Measurements from ENCODE around the gene NDUFAF8.

NDUFAF8 gene

GRCh38 chr17:81238815-81239713, at the start of gene NDUFAF8, which contains the start of gene TEPSIN:
Gene NDUFAF8 (plus strand): TSS chr17:81239318. CDS start chr17:81239364, 46 bp downstream.
Gene TEPSIN (minus strand): TSS chr17:81239055. CDS start chr17:81239033, 22 bp downstream.
- H3K4me1 ChIP-seq, result peaks cover 44% of the 10 kb centered on the region
- no peaks in the 10 kb centered on the region for H3K9me3 ChIP-seq
- H3K4me3 ChIP-seq, result peak within 1 kb of the TSS; percentile 99
- peak within 1 kb of the TSS; percentile 91 for H3K27ac ChIP-seq
- TF ChIP-seq Cebpa-rat (IDR thresholded peaks at IDR 0.05), result no peak
- H3K27me3 ChIP-seq, result no peaks in the 10 kb centered on the region
- H4K20me1 ChIP-seq, result peaks cover 82% of the 10 kb centered on the region
- H3K4me2 ChIP-seq, result peak within 1 kb of the TSS; percentile 99
- peaks cover 40% of the 10 kb centered on the region for H3K36me3 ChIP-seq
- peak within 1 kb of the TSS; percentile 92 for H3K9ac ChIP-seq

- no peak for TF ChIP-seq Cebpa-rat (IDR thresholded peaks at IDR 0.05)
- peaks cover 8% of the 10 kb centered on the region; the same call in 1 of the 2 replicates for H3K4me1 ChIP-seq
- H3K36me3 ChIP-seq, result peaks cover 73% of the 10 kb centered on the region
- H3K27me3 ChIP-seq, result no peaks in the 10 kb centered on the region
- H3K27ac ChIP-seq, result no peak overlapping the region
- H3K9me3 ChIP-seq, result no peaks in the 10 kb centered on the region
- no peak overlapping the region for H3K4me3 ChIP-seq
- no peak overlapping the region for H3K4me2 ChIP-seq
- no peak overlapping the region for H3K9ac ChIP-seq
- no peaks in the 10 kb centered on the region; the same call in 1 of the 2 replicates for H4K20me1 ChIP-seq
Measured at GRCh38 chr17:81189670-81190530, 49.2 kb upstream of the NDUFAF8 start.

GRCh38 chr17:81190591-81190990, 48.5 kb upstream of the NDUFAF8 start:
- peaks cover 80% of the 10 kb centered on the region for H3K36me3 ChIP-seq
- H3K9ac ChIP-seq, result no peak overlapping the region
- H3K4me1 ChIP-seq, result peaks cover 8% of the 10 kb centered on the region; the same call in 1 of the 2 replicates
- H3K4me3 ChIP-seq, result no peak overlapping the region
- no peaks in the 10 kb centered on the region for H3K27me3 ChIP-seq
- H3K27ac ChIP-seq, result no peak overlapping the region
- no peaks in the 10 kb centered on the region for H3K9me3 ChIP-seq
- no peaks in the 10 kb centered on the region; the same call in 1 of the 2 replicates for H4K20me1 ChIP-seq
- TF ChIP-seq Cebpa-rat (IDR thresholded peaks at IDR 0.05), result no peak
- no peak overlapping the region for H3K4me2 ChIP-seq

GRCh38 chr17:81191116-81191515, 48.0 kb upstream of the NDUFAF8 start:
- H3K27me3 ChIP-seq, result no peaks in the 10 kb centered on the region
- H3K4me2 ChIP-seq, result no peak overlapping the region
- no peak overlapping the region for H3K9ac ChIP-seq
- peaks cover 8% of the 10 kb centered on the region; the same call in 1 of the 2 replicates for H3K4me1 ChIP-seq
- no peaks in the 10 kb centered on the region; the same call in 1 of the 2 replicates for H4K20me1 ChIP-seq
- H3K27ac ChIP-seq, result no peak overlapping the region
- peaks cover 85% of the 10 kb centered on the region for H3K36me3 ChIP-seq
- H3K9me3 ChIP-seq, result no peaks in the 10 kb centered on the region
- no peak overlapping the region for H3K4me3 ChIP-seq
- TF ChIP-seq Cebpa-rat (IDR thresholded peaks at IDR 0.05), result no peak

GRCh38 chr17:81191646-81192045, 47.5 kb upstream of the NDUFAF8 start:
- Histone ChIP-seq H3K4me2 (no peak overlapping the region), H3K4me3 (no peak overlapping the region), H3K36me3 (peaks cover 91% of the 10 kb centered on the region), H3K27ac (no peak overlapping the region), H3K4me1 (peaks cover 8% of the 10 kb centered on the region; the same call in 1 of the 2 replicates), H3K27me3 (no peaks in the 10 kb centered on the region), H3K9me3 (no peaks in the 10 kb centered on the region), H3K9ac (no peak overlapping the region), H4K20me1 (no peaks in the 10 kb centered on the region; the same call in 1 of the 2 replicates)
- TF ChIP-seq Cebpa-rat (IDR thresholded peaks at IDR 0.05), result no peak

- no peak for TF ChIP-seq Cebpa-rat (IDR thresholded peaks at IDR 0.05)
- peaks cover 12% of the 10 kb centered on the region for H3K4me1 ChIP-seq
- H3K36me3 ChIP-seq, result peaks cover 96% of the 10 kb centered on the region
- no peak overlapping the region for H3K27ac ChIP-seq
- H3K9me3 ChIP-seq, result no peaks in the 10 kb centered on the region
- no peak overlapping the region for H3K9ac ChIP-seq
- no peaks in the 10 kb centered on the region; the same call in 1 of the 2 replicates for H4K20me1 ChIP-seq
- no peaks in the 10 kb centered on the region for H3K27me3 ChIP-seq
- H3K4me2 ChIP-seq, result no peak overlapping the region
- H3K4me3 ChIP-seq, result no peak overlapping the region
Measured at GRCh38 chr17:81192386-81193050, 46.6 kb upstream of the NDUFAF8 start.

GRCh38 chr17:81193051-81193410, 46.1 kb upstream of the NDUFAF8 start:
- Histone ChIP-seq H3K4me3 (no peak overlapping the region), H3K27ac (no peak overlapping the region), H4K20me1 (no peaks in the 10 kb centered on the region), H3K4me2 (no peak overlapping the region), H3K9me3 (no peaks in the 10 kb centered on the region), H3K4me1 (peaks cover 13% of the 10 kb centered on the region), H3K27me3 (no peaks in the 10 kb centered on the region), H3K36me3 (peaks cover 97% of the 10 kb centered on the region), H3K9ac (no peak overlapping the region)
- no peak for TF ChIP-seq Cebpa-rat (IDR thresholded peaks at IDR 0.05)

GRCh38 chr17:81193470-81194224, 45.5 kb upstream of the NDUFAF8 start:
- Histone ChIP-seq H3K27me3 (no peaks in the 10 kb centered on the region), H3K9ac (no peak overlapping the region), H3K9me3 (no peaks in the 10 kb centered on the region), H3K36me3 (peaks cover 97% of the 10 kb centered on the region), H4K20me1 (no peaks in the 10 kb centered on the region), H3K4me2 (no peak overlapping the region), H3K4me3 (no peak overlapping the region), H3K4me1 (peaks cover 20% of the 10 kb centered on the region), H3K27ac (no peak overlapping the region)
- TF ChIP-seq Cebpa-rat (IDR thresholded peaks at IDR 0.05), result no peak

All from BLaER1 (cell line).